ENCODE measurements around the gene MYPN. TPM values are rescaled to one million over a fixed set of nuclear protein-coding genes. Genes with fewer than 3 reads are reported as not detected.

The MYPN gene
- total and polyA plus RNA-seq, 4 donors = 0.01 to 0.08 (median 0.03) TPM; not detected in 1

GRCh38 chr10:68108051-68108450 is 1.2 kb upstream of the MYPN start:
- Histone ChIP-seq H3K4me1 (ENCODE audit: control insufficient read depth in 4 of 4, insufficient read depth in 4 of 4, low read length in 3 of 4) (peaks cover 0 to 9% (median 5%) of the 10 kb centered on the region in 4 donors), H3K9me3 (ENCODE audit: control insufficient read depth in 4 of 4, low read length in 3 of 4) (no peaks in the 10 kb centered on the region), H3K4me3 (ENCODE audit: low read depth in 1 of 3, low read length in 3 of 3) (no peak overlapping the region), H3K9ac (ENCODE audit: low read depth in 1 of 2, low read length in 2 of 2) (no peak overlapping the region), H3K36me3 (ENCODE audit: control insufficient read depth in 4 of 4, insufficient read depth in 3 of 4, low read depth in 1 of 4, low read length in 3 of 4) (no peaks in the 10 kb centered on the region), H3K27me3 (ENCODE audit: control insufficient read depth in 4 of 4, insufficient read depth in 4 of 4, low read length in 3 of 4) (no peaks in the 10 kb centered on the region), H3K27ac (ENCODE audit: low read depth in 1 of 2, low read length in 2 of 2) (no peak overlapping the region)
- no peak for TF ChIP-seq NR2F2 (IDR thresholded peaks at IDR 0.05)
- 90% methylated on average over 3 of the region's 3 CpGs for WGBS
- no peak for DNase-seq (ENCODE audit: low spot score)

DNA sequence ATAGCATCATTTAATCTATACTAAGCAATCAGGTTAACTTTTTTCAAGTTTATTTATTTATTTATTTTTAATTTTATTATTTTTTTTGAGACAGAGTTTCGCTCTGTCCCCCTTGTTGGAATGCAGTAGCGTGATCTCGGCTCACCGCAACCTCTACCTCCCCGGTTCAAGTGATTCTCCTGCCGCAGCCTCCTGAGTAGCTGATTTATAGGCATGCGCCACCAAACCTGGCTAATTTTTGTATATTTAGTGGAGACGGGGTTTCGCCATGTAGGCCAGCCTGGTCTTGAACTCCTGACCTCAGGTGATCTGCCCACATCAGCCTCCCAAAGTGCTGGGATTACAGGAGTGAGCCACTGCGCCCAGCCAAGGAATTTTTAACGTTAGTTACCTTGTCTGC is 635 bp upstream of the MYPN start:
- Histone ChIP-seq H3K9me3 (ENCODE audit: control insufficient read depth in 4 of 4, low read length in 3 of 4) (no peaks in the 10 kb centered on the region), H3K4me3 (ENCODE audit: low read depth in 1 of 3, low read length in 3 of 3) (no peak overlapping the region), H3K9ac (ENCODE audit: low read depth in 1 of 2, low read length in 2 of 2) (no peak overlapping the region), H3K27me3 (ENCODE audit: control insufficient read depth in 4 of 4, insufficient read depth in 4 of 4, low read length in 3 of 4) (no peaks in the 10 kb centered on the region), H3K36me3 (ENCODE audit: control insufficient read depth in 4 of 4, insufficient read depth in 3 of 4, low read depth in 1 of 4, low read length in 3 of 4) (no peaks in the 10 kb centered on the region), H3K4me1 (ENCODE audit: control insufficient read depth in 4 of 4, insufficient read depth in 4 of 4, low read length in 3 of 4) (peaks cover 2 to 13% (median 8%) of the 10 kb centered on the region in 4 donors), H3K27ac (ENCODE audit: low read depth in 1 of 2, low read length in 2 of 2) (no peak overlapping the region)
- TF ChIP-seq HNF4A (conservative IDR thresholded peaks at IDR 0.05) = no peak
- no peak for TF ChIP-seq REST (IDR thresholded peaks at IDR 0.05)
- TF ChIP-seq RXRA (IDR thresholded peaks at IDR 0.05) = no peak
- TF ChIP-seq FOXA2 (IDR thresholded peaks at IDR 0.05) = no peak
- TF ChIP-seq JUND (IDR thresholded peaks at IDR 0.05) = no peak
- TF ChIP-seq SP1 (IDR thresholded peaks at IDR 0.05) = no peak
- TF ChIP-seq NR2F2 (IDR thresholded peaks at IDR 0.05) = no peak
- TF ChIP-seq, protein P1, sequence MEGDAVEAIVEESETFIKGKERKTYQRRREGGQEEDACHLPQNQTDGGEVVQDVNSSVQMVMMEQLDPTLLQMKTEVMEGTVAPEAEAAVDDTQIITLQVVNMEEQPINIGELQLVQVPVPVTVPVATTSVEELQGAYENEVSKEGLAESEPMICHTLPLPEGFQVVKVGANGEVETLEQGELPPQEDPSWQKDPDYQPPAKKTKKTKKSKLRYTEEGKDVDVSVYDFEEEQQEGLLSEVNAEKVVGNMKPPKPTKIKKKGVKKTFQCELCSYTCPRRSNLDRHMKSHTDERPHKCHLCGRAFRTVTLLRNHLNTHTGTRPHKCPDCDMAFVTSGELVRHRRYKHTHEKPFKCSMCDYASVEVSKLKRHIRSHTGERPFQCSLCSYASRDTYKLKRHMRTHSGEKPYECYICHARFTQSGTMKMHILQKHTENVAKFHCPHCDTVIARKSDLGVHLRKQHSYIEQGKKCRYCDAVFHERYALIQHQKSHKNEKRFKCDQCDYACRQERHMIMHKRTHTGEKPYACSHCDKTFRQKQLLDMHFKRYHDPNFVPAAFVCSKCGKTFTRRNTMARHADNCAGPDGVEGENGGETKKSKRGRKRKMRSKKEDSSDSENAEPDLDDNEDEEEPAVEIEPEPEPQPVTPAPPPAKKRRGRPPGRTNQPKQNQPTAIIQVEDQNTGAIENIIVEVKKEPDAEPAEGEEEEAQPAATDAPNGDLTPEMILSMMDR (IDR thresholded peaks at IDR 0.05; ENCODE audit: low read depth, low read length, missing input control) = no peak
- TF ChIP-seq FOXA1 (IDR thresholded peaks at IDR 0.05) = no peak
- no peak for TF ChIP-seq RAD21 (IDR thresholded peaks at IDR 0.05)
- no peak for TF ChIP-seq YY1 (IDR thresholded peaks at IDR 0.05)
- no peak for TF ChIP-seq GABPA (IDR thresholded peaks at IDR 0.05 in 1 of 2, conservative IDR thresholded peaks at IDR 0.05 in 1 of 2)
- no peak for TF ChIP-seq EGR1 (IDR thresholded peaks at IDR 0.05; ENCODE audit: low read depth in 2 of 2)
- TF ChIP-seq, protein P2, sequence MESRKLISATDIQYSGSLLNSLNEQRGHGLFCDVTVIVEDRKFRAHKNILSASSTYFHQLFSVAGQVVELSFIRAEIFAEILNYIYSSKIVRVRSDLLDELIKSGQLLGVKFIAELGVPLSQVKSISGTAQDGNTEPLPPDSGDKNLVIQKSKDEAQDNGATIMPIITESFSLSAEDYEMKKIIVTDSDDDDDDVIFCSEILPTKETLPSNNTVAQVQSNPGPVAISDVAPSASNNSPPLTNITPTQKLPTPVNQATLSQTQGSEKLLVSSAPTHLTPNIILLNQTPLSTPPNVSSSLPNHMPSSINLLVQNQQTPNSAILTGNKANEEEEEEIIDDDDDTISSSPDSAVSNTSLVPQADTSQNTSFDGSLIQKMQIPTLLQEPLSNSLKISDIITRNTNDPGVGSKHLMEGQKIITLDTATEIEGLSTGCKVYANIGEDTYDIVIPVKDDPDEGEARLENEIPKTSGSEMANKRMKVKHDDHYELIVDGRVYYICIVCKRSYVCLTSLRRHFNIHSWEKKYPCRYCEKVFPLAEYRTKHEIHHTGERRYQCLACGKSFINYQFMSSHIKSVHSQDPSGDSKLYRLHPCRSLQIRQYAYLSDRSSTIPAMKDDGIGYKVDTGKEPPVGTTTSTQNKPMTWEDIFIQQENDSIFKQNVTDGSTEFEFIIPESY (IDR thresholded peaks at IDR 0.05) = no peak
- DNase-seq (ENCODE audit: low spot score) = no peak
- WGBS = 96% methylated on average over 11 of the region's 11 CpGs
